Natural killer cell (primary cell): ENCODE data around the gene NAA38. TPM values are rescaled to one million over a fixed set of nuclear protein-coding genes. Genes with fewer than 3 reads are reported as not detected.
A peak's percentile ranks its signal among the peaks of the same experiment; 100 is the strongest.

Experiments used
- ATAC-seq, 3 donors: fragments of 150-1000 bp in 2 of 3; fragments of 200-7000 bp in 1 of 3; cut with Tn5 transposase; 1 replicate in 1 of 3; 2 replicates in 2 of 3; pipeline ENCODE4 v1.10.0; 2021; ENCODE audit warnings: mild to moderate bottlenecking in 2 of 3, moderate library complexity in 2 of 3
- DNase-seq, 2 donors: peaks; one replicate each; pipeline versions ENCODE4 v3.0.0 to v3.0.0-alpha.2; 2013 to 2021; ENCODE audit warnings: mixed read lengths in 1 of 2
- H3K27ac ChIP-seq: one replicate; pipeline ENCODE4 v1.5.1; 2013; ENCODE audit warnings: mild to moderate bottlenecking, low read length
- H3K27me3 ChIP-seq: one replicate; pipeline ENCODE4 v1.6.1; 2013; ENCODE audit warnings: low read length; ENCODE audit not compliant: control insufficient read depth, insufficient read depth
- H3K36me3 ChIP-seq: one replicate; pipeline ENCODE4 v1.6.1; 2013; ENCODE audit warnings: low read length; ENCODE audit not compliant: control insufficient read depth, insufficient read depth
- H3K4me1 ChIP-seq: one replicate; pipeline ENCODE4 v1.6.1; 2013; ENCODE audit warnings: low read length; ENCODE audit not compliant: control insufficient read depth, insufficient read depth
- H3K4me3 ChIP-seq: one replicate; pipeline ENCODE4 v1.5.1; 2013; ENCODE audit warnings: low read length
- H3K9me3 ChIP-seq: one replicate; pipeline ENCODE4 v1.6.1; 2013; ENCODE audit warnings: low read length; ENCODE audit not compliant: control insufficient read depth, insufficient read depth
- H3K27ac Mint-ChIP-seq, 2 donors: one replicate each; pipeline ENCODE4 v1.8.0; 2022; ENCODE audit warnings: mild to moderate bottlenecking in 2 of 2, mixed read lengths in 2 of 2, moderate library complexity in 1 of 2
- H3K27me3 Mint-ChIP-seq, 2 donors: one replicate each; pipeline ENCODE4 v1.8.0; 2022; ENCODE audit warnings: low read depth in 2 of 2, mixed read lengths in 2 of 2
- H3K36me3 Mint-ChIP-seq: one replicate; pipeline ENCODE4 v1.8.0; 2022; ENCODE audit warnings: mixed read lengths
- H3K4me1 Mint-ChIP-seq, 2 donors: one replicate each; pipeline ENCODE4 v1.8.0; 2022; ENCODE audit warnings: mixed read lengths in 2 of 2
- H3K4me3 Mint-ChIP-seq: one replicate; pipeline ENCODE4 v1.8.0; 2022; ENCODE audit warnings: mild to moderate bottlenecking, moderate library complexity, mixed read lengths
- H3K9me3 Mint-ChIP-seq, 2 donors: one replicate each; pipeline ENCODE4 v1.8.0; 2022; ENCODE audit warnings: mixed read lengths in 2 of 2
- CTCF ChIP-seq: fragments of 200-600 bp; IDR thresholded peaks from one replicate; pipeline ENCODE4 v1.8.0; 2022; ENCODE audit warnings: antibody characterized with exemption
- WGBS: methylation state at CpG from one replicate; pipeline ENCODE4 v1.1.7; 2013; ENCODE audit warnings: missing lambda C conversion rate; ENCODE audit not compliant: insufficient coverage; 5-methylcytosine and 5-hydroxymethylcytosine counted together
- intact Hi-C: fragments of 100-400 bp; cut with micrococcal nuclease; formaldehyde crosslinking; loops from one replicate; pipeline ENCODE4 v1.14.2; 2022
- total RNA-seq, 4 donors: library from RNA; stranded (reverse); fragments of 120-200 nt in 1 of 4; gene quantifications; one replicate each; pipeline versions ENCODE4 v1.2.3 to v1.2.4, GENCODE V29; 2013 to 2022

Gene NAA38
- total RNA-seq, 3 donors from 2014 or later (not counting 1 experiment from before 2014, with no cell fraction given): 35.9 to 40.3 (median 37.3) TPM

- no peaks in the 10 kb centered on the region for H3K27me3 ChIP-seq
- H3K4me3 ChIP-seq: no peak overlapping the region
- peak in 1 of 2 donors; percentile 58 for DNase-seq
- no peak overlapping the region for H3K27ac ChIP-seq
- ATAC-seq: no peak
- no peaks in the 10 kb centered on the region for H3K36me3 ChIP-seq
- WGBS: 90% methylated on average over 2 of the region's 2 CpGs
- H3K9me3 ChIP-seq: no peaks in the 10 kb centered on the region
- H3K4me1 ChIP-seq: peaks cover 68% of the 10 kb centered on the region
- TF ChIP-seq CTCF: no peak
- H3K27me3 Mint-ChIP-seq: peaks cover 0 to 11% of the 10 kb centered on the region in 2 donors
- H3K27ac Mint-ChIP-seq: peak overlapping the region; percentile 100
- peaks cover 67 to 90% of the 10 kb centered on the region in 2 donors for H3K4me1 Mint-ChIP-seq
- H3K36me3 Mint-ChIP-seq: no peaks in the 10 kb centered on the region
- H3K9me3 Mint-ChIP-seq: no peaks in the 10 kb centered on the region
- peak overlapping the region; percentile 100 for H3K4me3 Mint-ChIP-seq
- intact Hi-C loops: loop anchor here (5.0 to 10.0 kb wide), 6 partner anchors 92 to 533 kb away; partner anchors contain the start of genes CNTROB, CTC1, EIF5A and PFAS
These were observed 17.5 kb downstream of the NAA38 start for GRCh38 chr17:7839876-7840261.

GRCh38 chr17:7839190-7839875 is 18.0 kb downstream of the NAA38 start:
- intact Hi-C loops: no loop called here
- peak in 1 of 2 donors; percentile 46 for DNase-seq
- Mint-ChIP-seq H3K4me1 (peaks cover 67 to 91% of the 10 kb centered on the region in 2 donors), H3K4me3 (no peak overlapping the region), H3K9me3 (no peaks in the 10 kb centered on the region), H3K27me3 (peaks cover 0 to 11% of the 10 kb centered on the region in 2 donors), H3K36me3 (no peaks in the 10 kb centered on the region), H3K27ac (peak overlapping the region; percentile 100)
- H3K27me3 ChIP-seq: no peaks in the 10 kb centered on the region
- H3K27ac ChIP-seq: peak overlapping the region; percentile 14
- ATAC-seq: no peak
- no peaks in the 10 kb centered on the region for H3K9me3 ChIP-seq
- H3K4me3 ChIP-seq: no peak overlapping the region
- 85% methylated on average over 6 of the region's 6 CpGs for WGBS
- no peak for TF ChIP-seq CTCF
- peaks cover 72% of the 10 kb centered on the region for H3K4me1 ChIP-seq
- no peaks in the 10 kb centered on the region for H3K36me3 ChIP-seq

- Histone ChIP-seq H3K9me3 (no peaks in the 10 kb centered on the region), H3K4me1 (peaks cover 72% of the 10 kb centered on the region), H3K36me3 (no peaks in the 10 kb centered on the region), H3K27ac (peak overlapping the region; percentile 14), H3K4me3 (no peak overlapping the region), H3K27me3 (no peaks in the 10 kb centered on the region)
- Mint-ChIP-seq H3K4me3 (peak overlapping the region; percentile 58), H3K27me3 (peaks cover 0 to 11% of the 10 kb centered on the region in 2 donors), H3K4me1 (peaks cover 67 to 91% of the 10 kb centered on the region in 2 donors), H3K27ac (peak overlapping the region; percentile 100), H3K9me3 (no peaks in the 10 kb centered on the region), H3K36me3 (no peaks in the 10 kb centered on the region)
- peak; percentile 35 to 48 for DNase-seq
- intact Hi-C loops: no loop called here
- WGBS: 29% methylated on average over 9 of the region's 12 CpGs
- no peak for ATAC-seq
- TF ChIP-seq CTCF: no peak
These were observed 19.0 kb downstream of the NAA38 start for GRCh38 chr17:7838090-7839075.
